H1 (cell line): ENCODE results near the gene DPM2. TPM values are rescaled to one million over a fixed set of nuclear protein-coding genes. Genes with fewer than 3 reads are reported as not detected.

Source experiments
- CTCF ChIA-PET: fragments of 300-600 bp; sonication (Branson Sonifier 250); formaldehyde crosslinking; loops from one replicate; lab custom pipeline; 2021; ENCODE audit not compliant: partially characterized antibody; lab: Charles Lee
- POLR2A ChIA-PET: fragments of 300-600 bp; sonication (Branson Sonifier 250); formaldehyde crosslinking; loops from one replicate; lab custom pipeline; 2021; ENCODE audit warnings: inconsistent platforms; ENCODE audit not compliant: partially characterized antibody; lab: Charles Lee
- DNase-seq, 2 experiments: peaks; one replicate each; pipeline versions ENCODE4 v3.0.0 to v3.0.0-alpha.2; 2010 to 2022; ENCODE audit warnings: low spot score in 2 of 2, low read depth in 1 of 2, mixed read lengths in 1 of 2
- FAIRE-seq: peaks from 2 replicates; lab custom pipeline; 2011; peaks lifted over from hg19 to GRCh38; lab: Jason Lieb, UNC
- H2AFZ ChIP-seq: 2 replicates; pipeline ENCODE4 v1.8.1; 2012; ENCODE audit warnings: low read length, inconsistent platforms
- H2AK5ac ChIP-seq: 2 replicates; pipeline ENCODE4 v1.6.1; 2013; ENCODE audit warnings: low read depth, low read length
- H2BK120ac ChIP-seq: replicated peaks from 2 replicates; pipeline ENCODE3; 2013; ENCODE audit warnings: low read depth, low read length, inconsistent platforms
- H2BK12ac ChIP-seq: 2 replicates; pipeline ENCODE4 v1.6.1; 2013; ENCODE audit warnings: low read depth, low read length
- H2BK15ac ChIP-seq: 2 replicates; pipeline ENCODE4 v1.6.1; 2013; ENCODE audit warnings: low read length
- H2BK20ac ChIP-seq: 2 replicates; pipeline ENCODE4 v1.6.1; 2013; ENCODE audit warnings: low read length
- H2BK5ac ChIP-seq: 2 replicates; pipeline ENCODE4 v1.6.1; 2013; ENCODE audit warnings: low read depth, low read length
- H3K14ac ChIP-seq: 2 replicates; pipeline ENCODE4 v1.6.1; 2013; ENCODE audit warnings: inconsistent platforms; ENCODE audit not compliant: insufficient read length
- H3K18ac ChIP-seq: 2 replicates; pipeline ENCODE4 v1.6.1; 2013; ENCODE audit warnings: low read length; ENCODE audit errors: extremely low read depth
- H3K23ac ChIP-seq: 2 replicates; pipeline ENCODE4 v1.6.1; 2013; ENCODE audit warnings: inconsistent platforms; ENCODE audit not compliant: insufficient read length
- H3K23me2 ChIP-seq: 2 replicates; pipeline ENCODE4 v1.6.1; 2013; ENCODE audit warnings: low read depth, low read length
- H3K27ac ChIP-seq: 2 replicates; pipeline ENCODE4 v1.6.1; 2011; ENCODE audit warnings: low read depth, low read length, inconsistent platforms
- H3K27me3 ChIP-seq, 4 experiments: replicated peaks in 1 of 4; 1 replicate in 1 of 4; 2 replicates in 3 of 4; pipeline versions ENCODE4 v1.6.1 to v1.8.1; 2011 to 2013; ENCODE audit warnings: low read length in 3 of 4, mild to moderate bottlenecking in 3 of 4, inconsistent platforms in 2 of 4, mixed read lengths in 2 of 4, moderate library complexity in 1 of 4; ENCODE audit not compliant: control insufficient read depth in 3 of 4, insufficient read depth in 3 of 4; ENCODE audit errors: extremely low read depth in 1 of 4
- H3K36me3 ChIP-seq, 4 experiments: 2 replicates each; pipeline versions ENCODE4 v1.6.1 to v1.8.1; 2011 to 2013; ENCODE audit warnings: mild to moderate bottlenecking in 4 of 4, low read length in 3 of 4, moderate library complexity in 2 of 4, control low read depth in 1 of 4, inconsistent platforms in 1 of 4; ENCODE audit not compliant: insufficient read depth in 4 of 4, control insufficient read depth in 2 of 4
- H3K4ac ChIP-seq: replicated peaks from 2 replicates; pipeline ENCODE3; 2013; ENCODE audit warnings: low read length, low read depth, mixed read lengths, inconsistent platforms; ENCODE audit not compliant: insufficient read length
- H3K4me1 ChIP-seq, 4 experiments: replicated peaks in 1 of 4; 1 replicate in 1 of 4; 2 replicates in 3 of 4; pipeline versions ENCODE4 v1.6.1 to v1.8.1; 2011 to 2013; ENCODE audit warnings: low read length in 3 of 4, inconsistent platforms in 2 of 4, mixed read lengths in 1 of 4; ENCODE audit not compliant: insufficient read depth in 4 of 4, control insufficient read depth in 3 of 4
- H3K4me2 ChIP-seq, 2 experiments: 2 replicates each; pipeline versions ENCODE4 v1.6.1 to v1.8.1; 2011 to 2013; ENCODE audit warnings: low read depth in 2 of 2, low read length in 2 of 2, control low read depth in 1 of 2, inconsistent platforms in 1 of 2, mild to moderate bottlenecking in 1 of 2; ENCODE audit not compliant: insufficient read depth in 1 of 2
- H3K4me3 ChIP-seq, 4 experiments: fragments of 200-600, 300-600 bp in 1 of 4; sonication (generic), shearing (Covaris generic), sonication (Bioruptor Twin) in 1 of 4; 2 replicates each; pipeline versions ENCODE4 v1.5.1 to v1.8.1; 2011 to 2016; ENCODE audit warnings: low read length in 4 of 4, low read depth in 3 of 4, control low read depth in 2 of 4, inconsistent platforms in 2 of 4, mild to moderate bottlenecking in 2 of 4, mixed read lengths in 1 of 4, moderate library complexity in 1 of 4; ENCODE audit not compliant: insufficient read depth in 2 of 4; ENCODE audit errors: extremely low read depth in 1 of 4
- H3K56ac ChIP-seq: replicated peaks from 2 replicates; pipeline ENCODE3; 2013; ENCODE audit warnings: low read depth, mild to moderate bottlenecking, mixed read lengths, low read length, inconsistent platforms; ENCODE audit not compliant: insufficient read length
- H3K79me1 ChIP-seq: 2 replicates; pipeline ENCODE4 v1.6.1; 2013; ENCODE audit warnings: low read depth, low read length, control low read depth
- H3K79me2 ChIP-seq, 2 experiments: 2 replicates each; pipeline versions ENCODE4 v1.6.1 to v1.8.1; 2012 to 2013; ENCODE audit warnings: low read length in 2 of 2, mild to moderate bottlenecking in 2 of 2, inconsistent platforms in 1 of 2; ENCODE audit not compliant: insufficient read depth in 2 of 2, control insufficient read depth in 1 of 2
- H3K9ac ChIP-seq, 4 experiments: replicated peaks in 1 of 4; 1 replicate in 1 of 4; 2 replicates in 3 of 4; pipeline versions ENCODE4 v1.6.1 to v1.8.1; 2011 to 2013; ENCODE audit warnings: low read depth in 3 of 4, low read length in 3 of 4, control low read depth in 2 of 4, mild to moderate bottlenecking in 2 of 4, moderate library complexity in 2 of 4, inconsistent platforms in 1 of 4; ENCODE audit errors: extremely low read depth in 1 of 4
- H3K9me3 ChIP-seq, 2 experiments: 2 replicates each; pipeline versions ENCODE4 v1.6.1 to v1.8.1; 2012 to 2013; ENCODE audit warnings: mild to moderate bottlenecking in 2 of 2, moderate library complexity in 2 of 2, control low read depth in 1 of 2, inconsistent platforms in 1 of 2, low read depth in 1 of 2, low read length in 1 of 2, mixed read lengths in 1 of 2; ENCODE audit not compliant: insufficient read depth in 2 of 2
- H4K20me1 ChIP-seq, 2 experiments: replicated peaks in 1 of 2; 2 replicates each; pipeline versions ENCODE3 to v1.8.1; 2011 to 2013; ENCODE audit warnings: inconsistent platforms in 2 of 2, low read length in 2 of 2, mild to moderate bottlenecking in 1 of 2; ENCODE audit not compliant: insufficient read depth in 2 of 2, control insufficient read depth in 1 of 2
- H4K5ac ChIP-seq: 2 replicates; pipeline ENCODE4 v1.6.1; 2013; ENCODE audit warnings: low read length, low read depth, mixed read lengths, inconsistent platforms; ENCODE audit not compliant: insufficient read length
- H4K8ac ChIP-seq: 2 replicates; pipeline ENCODE4 v1.8.0; 2013; ENCODE audit warnings: mild to moderate bottlenecking, moderate library complexity, low read length, inconsistent platforms; ENCODE audit not compliant: insufficient read depth; ENCODE audit errors: extremely low read depth
- H4K91ac ChIP-seq: replicated peaks from 2 replicates; pipeline ENCODE3; 2013; ENCODE audit warnings: low read length, mixed read lengths, inconsistent platforms; ENCODE audit not compliant: insufficient read length
- BACH1 ChIP-seq: IDR thresholded peaks from 2 replicates; pipeline ENCODE4 v1.6.1; 2012; ENCODE audit warnings: low read length, improper control_type of control experiment
- WGBS, 2 experiments: shearing (Covaris generic) in 1 of 2; methylation state at CpG; one replicate each; pipeline versions ENCODE4 v1.1.6 to v1.1.7; 2013 to 2015; ENCODE audit warnings: low lambda C conversion rate in 2 of 2, mixed read lengths in 2 of 2, inconsistent platforms in 1 of 2, low coverage in 1 of 2, missing lambda C conversion rate in 1 of 2; ENCODE audit not compliant: insufficient replicate concordance in 2 of 2, insufficient coverage in 1 of 2, insufficient read length in 1 of 2; ENCODE audit errors: extremely low coverage in 1 of 2, missing lambda C conversion rate in 1 of 2; 5-methylcytosine and 5-hydroxymethylcytosine counted together
- polyA plus RNA-seq, 7 experiments: library from polyadenylated mRNA; depleted of rRNA in 3 of 7; stranded (reverse) in 5 of 7; unstranded in 2 of 7; fragments of >200 nt in 5 of 7; fragments of 200-250 nt in 2 of 7; gene quantifications; 1 replicate in 5 of 7; 2 replicates in 1 of 7; 4 replicates in 1 of 7; pipeline versions ENCODE4 v1.2.1 to v1.2.3, GENCODE V29; 2011 to 2013; ENCODE audit warnings: missing spikeins in 2 of 7, mixed read lengths in 2 of 7
- total RNA-seq: library from RNA; stranded (reverse); fragmentation: NEBNext Ultra II Directional; extraction: Animal tissue kit (Norgen Biotek cat#: 25700); gene quantifications from 2 replicates; pipeline ENCODE4 v1.2.1, GENCODE V29; 2021

The DPM2 gene
- total and polyA plus RNA-seq, 2 of the 8 experiments (the other 6 are each of a cell fraction or from before 2014, with no cell fraction given): 45.4 to 95.4 TPM

GRCh38 chr9:127913682-127914081, 24.0 kb downstream of the DPM2 start:
- no peak overlapping the region for H2AFZ ChIP-seq
- ChIA-PET POLR2A (interaction anchor here (0.7 to 0.8 kb wide), 2 partner anchors 15 to 38 kb away, joined by 3 read pairs; no protein-coding TSS in a partner anchor), CTCF (interaction anchor here (1.1 to 1.8 kb wide), 7 partner anchors 8 to 179 kb away, joined by 3 to 7 read pairs (median 4); partner anchors contain the start of gene TOR2A)
- peaks cover 0 to 6% (median 0%) of the 10 kb centered on the region in 4 experiments; a peak in 1 of 8 replicates for H3K36me3 ChIP-seq
- H3K9me3 ChIP-seq: no peaks in the 10 kb centered on the region
- WGBS, 2 experiments: 97% methylated on average over 11 of the region's 11 CpGs; no CpG with 5 or more reads in 1 of the 2 experiments
- no peaks in the 10 kb centered on the region for H3K79me2 ChIP-seq
- FAIRE-seq (no peak), DNase-seq (no peak)
- H4K20me1 ChIP-seq: peaks cover 0 to 3% of the 10 kb centered on the region in 2 experiments
- no peak overlapping the region for H3K18ac ChIP-seq
- H3K27ac ChIP-seq: no peak overlapping the region
- no peak overlapping the region for H3K23ac ChIP-seq
- H3K27me3 ChIP-seq: peaks cover 0 to 9% (median 8%) of the 10 kb centered on the region in 4 experiments; a peak in 5 of 7 replicates
- H3K14ac ChIP-seq: no peak overlapping the region
- peaks cover 4 to 8% (median 7%) of the 10 kb centered on the region in 4 experiments for H3K4me1 ChIP-seq
- no peak overlapping the region for H2BK15ac ChIP-seq
- no peak for TF ChIP-seq BACH1
- H3K23me2 ChIP-seq: peaks cover 5% of the 10 kb centered on the region
- H3K4ac ChIP-seq: no peak overlapping the region
- no peak overlapping the region for H3K9ac ChIP-seq
- H2AK5ac ChIP-seq: no peak overlapping the region
- no peaks in the 10 kb centered on the region for H3K79me1 ChIP-seq
- H2BK12ac ChIP-seq: no peak overlapping the region
- no peak overlapping the region for H3K4me3 ChIP-seq
- no peak overlapping the region for H2BK20ac ChIP-seq
- no peak overlapping the region for H4K91ac ChIP-seq
- no peak overlapping the region for H2BK5ac ChIP-seq
- H3K4me2 ChIP-seq: no peak overlapping the region
- no peak overlapping the region for H4K8ac ChIP-seq
- no peak overlapping the region for H4K5ac ChIP-seq
- no peak overlapping the region for H2BK120ac ChIP-seq
- H3K56ac ChIP-seq: no peak overlapping the region
